Endothelial cell of umbilical vein (primary cell): ENCODE data around the gene GRIK1. TPM values are rescaled to one million over a fixed set of nuclear protein-coding genes. Genes with fewer than 3 reads are reported as not detected.

ENCODE experiments used
- BruUV-seq: library from RNA; stranded (reverse); fragments of 400-500 nt; replicated peaks from 2 replicates; lab custom pipeline; 2021; lab: Mats Ljungman, UMichigan
- CTCF ChIA-PET: fragments of 300-600, 350-600 bp; sonication (Branson Sonifier 250); formaldehyde crosslinking; loops from one replicate; lab custom pipeline; 2021; ENCODE audit warnings: antibody characterized with exemption, inconsistent platforms; lab: Charles Lee
- POLR2A ChIA-PET: fragments of 300-600, 350-600 bp; sonication (Branson Sonifier 250); formaldehyde crosslinking; loops from one replicate; lab custom pipeline; 2021; ENCODE audit warnings: antibody characterized with exemption, inconsistent platforms; lab: Charles Lee
- DNase-seq: peaks from one replicate; pipeline ENCODE4 v3.0.0-alpha.2; 2011; ENCODE audit warnings: low read depth, low spot score
- FAIRE-seq: peaks from 2 replicates; lab custom pipeline; 2011; peaks lifted over from hg19 to GRCh38; lab: Jason Lieb, UNC
- H2AFZ ChIP-seq: 2 replicates; pipeline ENCODE4 v1.6.0; 2012; ENCODE audit warnings: low read depth, low read length, control low read depth, inconsistent platforms
- H3K27ac ChIP-seq: 2 replicates; pipeline ENCODE4 v1.5.1; 2011; ENCODE audit warnings: low read depth, mild to moderate bottlenecking, control low read depth, low read length, moderate library complexity; ENCODE audit not compliant: insufficient read depth
- H3K27me3 ChIP-seq, 2 experiments: 2 replicates each; pipeline versions ENCODE4 v1.6.0 to v1.6.1; 2011; ENCODE audit warnings: low read length in 2 of 2, mixed read lengths in 1 of 2; ENCODE audit not compliant: control insufficient read depth in 2 of 2, insufficient read depth in 2 of 2
- H3K36me3 ChIP-seq, 2 experiments: 2 replicates in 1 of 2; 3 replicates in 1 of 2; pipeline ENCODE4 v1.5.1; 2011; ENCODE audit warnings: low read length in 2 of 2, mild to moderate bottlenecking in 1 of 2, moderate library complexity in 1 of 2; ENCODE audit not compliant: control insufficient read depth in 2 of 2, insufficient read depth in 2 of 2; ENCODE audit errors: extremely low read depth in 1 of 2
- H3K4me1 ChIP-seq: 3 replicates; pipeline ENCODE4 v1.5.1; 2011; ENCODE audit warnings: mild to moderate bottlenecking, low read length; ENCODE audit not compliant: control insufficient read depth, insufficient read depth; ENCODE audit errors: extremely low read depth
- H3K4me2 ChIP-seq: 2 replicates; pipeline ENCODE4 v1.6.1; 2011; ENCODE audit warnings: low read length, control low read depth, mixed read lengths; ENCODE audit not compliant: insufficient read depth
- H3K4me3 ChIP-seq, 3 experiments: fragments of 200-600 bp in 1 of 3; sonication (generic), shearing (Covaris generic) in 1 of 3; replicated peaks in 1 of 3; 2 replicates each; pipeline ENCODE4 v1.5.1; 2011 to 2016; ENCODE audit warnings: control low read depth in 3 of 3, low read length in 3 of 3, mild to moderate bottlenecking in 2 of 3, inconsistent platforms in 1 of 3, low read depth in 1 of 3, moderate library complexity in 1 of 3; ENCODE audit not compliant: insufficient read depth in 1 of 3
- H3K79me2 ChIP-seq: 2 replicates; pipeline ENCODE4 v1.6.0; 2012; ENCODE audit warnings: low read length, inconsistent platforms; ENCODE audit not compliant: control insufficient read depth, insufficient read depth
- H3K9ac ChIP-seq: replicated peaks from 2 replicates; pipeline ENCODE3; 2011; ENCODE audit warnings: low read length, control low read depth; ENCODE audit not compliant: insufficient read depth; ENCODE audit errors: extremely low read depth
- H3K9me1 ChIP-seq: replicated peaks from 3 replicates; pipeline ENCODE4 v1.6.0; 2011; ENCODE audit warnings: mild to moderate bottlenecking, low read length; ENCODE audit not compliant: control insufficient read depth, insufficient read depth; ENCODE audit errors: extremely low read depth
- H3K9me3 ChIP-seq: replicated peaks from 2 replicates; pipeline ENCODE4 v1.5.1; 2012; ENCODE audit warnings: low read length, inconsistent platforms; ENCODE audit not compliant: control insufficient read depth, insufficient read depth
- H4K20me1 ChIP-seq: replicated peaks from 2 replicates; pipeline ENCODE3; 2011; ENCODE audit warnings: mild to moderate bottlenecking, low read length; ENCODE audit not compliant: control insufficient read depth, insufficient read depth; ENCODE audit errors: extremely low read depth
- CTCF ChIP-seq, 2 donors: IDR thresholded peaks; 1 replicate in 1 of 2; 2 replicates in 1 of 2; pipeline ENCODE4 v1.5.1; 2011; ENCODE audit warnings: low read length in 2 of 2, mild to moderate bottlenecking in 2 of 2, moderate library complexity in 2 of 2, control low read depth in 1 of 2, inconsistent platforms in 1 of 2, low read depth in 1 of 2; ENCODE audit not compliant: insufficient read depth in 1 of 2; ENCODE audit errors: extremely low read depth in 1 of 2
- EZH2 ChIP-seq: IDR thresholded peaks from 2 replicates; pipeline ENCODE4 v1.6.1; 2012; ENCODE audit warnings: borderline replicate concordance, low read depth, mild to moderate bottlenecking, moderate library complexity, low read length, inconsistent platforms; ENCODE audit not compliant: severe bottlenecking
- FOS ChIP-seq: IDR thresholded peaks from 2 replicates; pipeline ENCODE4 v1.6.1; 2011; ENCODE audit warnings: mild to moderate bottlenecking, low read length, moderate library complexity, borderline replicate concordance; ENCODE audit not compliant: insufficient read depth
- GATA2 ChIP-seq: IDR thresholded peaks from 2 replicates; pipeline ENCODE4 v1.7.0; 2011; ENCODE audit warnings: low read depth, mild to moderate bottlenecking, moderate library complexity, mixed read lengths, low read length; ENCODE audit not compliant: insufficient read length, insufficient read depth
- JUN ChIP-seq: IDR thresholded peaks from 2 replicates; pipeline ENCODE4 v1.6.1; 2011; ENCODE audit warnings: borderline replicate concordance, low read depth; ENCODE audit not compliant: insufficient read length, insufficient read depth
- MAX ChIP-seq: IDR thresholded peaks from 2 replicates; pipeline ENCODE4 v1.6.1; 2011; ENCODE audit not compliant: insufficient read depth, insufficient read length
- MYC ChIP-seq: IDR thresholded peaks from one replicate; pipeline ENCODE4 v1.6.1; 2011; ENCODE audit warnings: mild to moderate bottlenecking, low read depth, low read length
- POLR2A ChIP-seq: IDR thresholded peaks from 2 replicates; pipeline ENCODE4 v1.6.1; 2012; ENCODE audit warnings: low read depth, mild to moderate bottlenecking, control low read depth, low read length
- POLR2AphosphoS5 ChIP-seq: IDR thresholded peaks from 2 replicates; pipeline ENCODE4 v1.6.1; 2012; ENCODE audit warnings: low read depth, mild to moderate bottlenecking, control low read depth, low read length, moderate library complexity; ENCODE audit not compliant: insufficient read depth
- dilution Hi-C: fragments of 300-500 bp; cut with MboI; formaldehyde crosslinking; loops from one replicate; pipeline ENCODE4 v1.15.0; 2019; ENCODE audit warnings: low sequenced_read_pairs; ENCODE audit not compliant: extremely low pct_ligation_motif_present
- intact Hi-C: fragments of 100-400 bp; cut with micrococcal nuclease; formaldehyde crosslinking; loops from one replicate; pipeline ENCODE4 v1.10.0; 2022
- polyA plus RNA-seq, 4 experiments: library from polyadenylated mRNA; depleted of rRNA in 3 of 4; stranded (reverse) in 3 of 4; unstranded in 1 of 4; fragments of >200 nt; gene quantifications; 2 replicates each; pipeline versions ENCODE4 v1.2.1 to v1.2.3, GENCODE V29; 2011 to 2012; ENCODE audit warnings: missing spikeins in 1 of 4
- total RNA-seq: library from RNA; stranded (reverse); gene quantifications from 2 replicates; pipeline ENCODE4 v1.2.3, GENCODE V29; 2021

The GRIK1 gene
- total and polyA plus RNA-seq, 2 donors (not counting 3 experiments of a cell fraction or from before 2014, with no cell fraction given): not detected

- dilution Hi-C loops (no loop called here), intact Hi-C loops (no loop called here)
- no peaks in the 10 kb centered on the region for H3K4me1 ChIP-seq
- no peak overlapping the region for H3K27ac ChIP-seq
- no peaks in the 10 kb centered on the region for H4K20me1 ChIP-seq
- BruUV-seq: no TSS peak
- H3K9me1 ChIP-seq: no peaks in the 10 kb centered on the region
- no peaks in the 10 kb centered on the region for H3K9me3 ChIP-seq
- no peak for FAIRE-seq
- no peak overlapping the region for H2AFZ ChIP-seq
- no peak overlapping the region for H3K4me2 ChIP-seq
- no peak overlapping the region for H3K9ac ChIP-seq
- ChIA-PET CTCF (no interaction called here), POLR2A (no interaction called here)
- no peak for DNase-seq
- no peaks in the 10 kb centered on the region for H3K79me2 ChIP-seq
- peaks cover 0 to 4% of the 10 kb centered on the region in 2 experiments for H3K27me3 ChIP-seq
- no peak for TF ChIP-seq GATA2
- no peak for TF ChIP-seq POLR2A
- no peak for TF ChIP-seq EZH2
- no peak for TF ChIP-seq MYC
- no peak for TF ChIP-seq MAX
- no peak for TF ChIP-seq FOS
- TF ChIP-seq CTCF (IDR thresholded peaks at IDR 0.05; ENCODE audit: extremely low read depth in 1 of 2, insufficient read depth in 1 of 2, low read depth in 1 of 2, low read length in 2 of 2): no peak
- TF ChIP-seq JUN: no peak
- TF ChIP-seq POLR2AphosphoS5: no peak
- H3K4me3 ChIP-seq: no peak overlapping the region
- no peaks in the 10 kb centered on the region for H3K36me3 ChIP-seq
Measured at GRCh38 chr21:29582855-29583254, 356.9 kb downstream of the GRIK1 start.
